SK-N-SH (cell line): Measurements from ENCODE around the gene SOWAHA. TPM values are rescaled to one million over a fixed set of nuclear protein-coding genes. Genes with fewer than 3 reads are reported as not detected.

Experiments
- CTCF ChIA-PET: fragments of 300-600, 350-600 bp; formaldehyde crosslinking; extraction: SDS; loops from one replicate; lab custom pipeline; 2021; lab: Yijun Ruan, JAX
- POLR2A ChIA-PET: fragments of 350-600 bp; sonication (Branson Sonifier 250); formaldehyde crosslinking; extraction: SDS; loops from one replicate; lab custom pipeline; 2020; ENCODE audit warnings: antibody characterized with exemption, inconsistent platforms; lab: Yijun Ruan, JAX
- DNase-seq: peaks from one replicate; pipeline ENCODE4 v3.0.0; 2012
- H2AFZ ChIP-seq: fragments of 200-600 bp; sonication (generic); 2 replicates; pipeline ENCODE4 v1.8.1; 2016; ENCODE audit warnings: antibody characterized with exemption, mild to moderate bottlenecking, low read depth
- H3F3A ChIP-seq: fragments of 200-600 bp; sonication (generic); replicated peaks from 2 replicates; pipeline ENCODE3; 2016; ENCODE audit warnings: antibody characterized with exemption, mild to moderate bottlenecking; ENCODE audit not compliant: insufficient read depth
- H3K27ac ChIP-seq, 2 experiments: fragments of 200-500 bp in 1 of 2; fragments of 200-600 bp in 1 of 2; sonication (Bioruptor generic) in 1 of 2; sonication (generic), shearing (Covaris generic) in 1 of 2; 2 replicates each; pipeline versions ENCODE4 v1.5.1 to v1.6.1; 2014 to 2016; ENCODE audit warnings: low read depth in 2 of 2, inconsistent platforms in 1 of 2, low read length in 1 of 2, mild to moderate bottlenecking in 1 of 2, mixed read lengths in 1 of 2
- H3K27me3 ChIP-seq: fragments of 200-600 bp; sonication (generic), shearing (Covaris generic); 2 replicates; pipeline ENCODE4 v1.6.1; 2016; ENCODE audit warnings: mixed run types; ENCODE audit not compliant: insufficient read depth
- H3K36me3 ChIP-seq, 2 experiments: fragments of 200-500 bp in 1 of 2; fragments of 200-600 bp in 1 of 2; sonication (Bioruptor generic) in 1 of 2; sonication (generic) in 1 of 2; replicated peaks in 1 of 2; 2 replicates each; pipeline versions ENCODE3 to v1.5.1; 2014 to 2016; ENCODE audit warnings: low read length in 1 of 2, mild to moderate bottlenecking in 1 of 2; ENCODE audit not compliant: insufficient read depth in 2 of 2, control insufficient read depth in 1 of 2
- H3K4me1 ChIP-seq, 2 experiments: fragments of 200-500 bp in 1 of 2; fragments of 200-600 bp in 1 of 2; sonication (Bioruptor generic) in 1 of 2; sonication (generic), shearing (Covaris generic) in 1 of 2; 2 replicates each; pipeline versions ENCODE4 v1.5.1 to v1.6.1; 2014 to 2016; ENCODE audit warnings: low read depth in 1 of 2, low read length in 1 of 2, mixed run types in 1 of 2; ENCODE audit not compliant: insufficient read depth in 2 of 2, control insufficient read depth in 1 of 2
- H3K4me2 ChIP-seq: fragments of 200-600 bp; sonication (generic), shearing (Covaris generic); 2 replicates; pipeline ENCODE4 v1.6.1; 2017; ENCODE audit warnings: mixed run types
- H3K4me3 ChIP-seq, 2 experiments: fragments of 200-500 bp in 1 of 2; fragments of 200-600 bp in 1 of 2; sonication (Bioruptor generic) in 1 of 2; sonication (generic), shearing (Covaris generic) in 1 of 2; 2 replicates each; pipeline versions ENCODE4 v1.5.1 to v1.8.1; 2014 to 2016; ENCODE audit warnings: low read depth in 2 of 2, inconsistent platforms in 1 of 2, low read length in 1 of 2, mild to moderate bottlenecking in 1 of 2, mixed read lengths in 1 of 2, moderate library complexity in 1 of 2
- H3K79me2 ChIP-seq: fragments of 200-600 bp; sonication (generic); 2 replicates; pipeline ENCODE4 v1.8.1; 2017; ENCODE audit warnings: mild to moderate bottlenecking; ENCODE audit not compliant: insufficient read depth
- H3K9ac ChIP-seq: fragments of 200-600 bp; sonication (generic); 2 replicates; pipeline ENCODE4 v1.6.1; 2017; ENCODE audit warnings: mixed run types
- H3K9me2 ChIP-seq: fragments of 200-600 bp; sonication (generic); 2 replicates; pipeline ENCODE4 v1.6.1; 2017; ENCODE audit warnings: mixed run types
- H3K9me3 ChIP-seq: fragments of 200-600 bp; sonication (generic); 2 replicates; pipeline ENCODE4 v1.6.1; 2017; ENCODE audit warnings: mixed run types, mild to moderate bottlenecking, moderate library complexity
- H4K20me1 ChIP-seq: fragments of 200-600 bp; sonication (generic); 2 replicates; pipeline ENCODE4 v1.6.1; 2017; ENCODE audit warnings: mild to moderate bottlenecking, mixed run types; ENCODE audit not compliant: insufficient read depth
- ELF1 ChIP-seq: IDR thresholded peaks from 2 replicates; pipeline ENCODE4 v1.4.0; 2012
- FOXM1 ChIP-seq: IDR thresholded peaks from 2 replicates; pipeline ENCODE4 v1.4.0; 2012; ENCODE audit warnings: low read depth, mild to moderate bottlenecking
- IRF3 ChIP-seq: fragments of 150-350 bp; IDR thresholded peaks from 2 replicates; pipeline ENCODE4 v1.6.1; 2016; ENCODE audit warnings: mild to moderate bottlenecking, low read depth, low read length
- JUND ChIP-seq: IDR thresholded peaks from 2 replicates; pipeline ENCODE4 v1.4.0; 2012
- MAX ChIP-seq: IDR thresholded peaks from 2 replicates; pipeline ENCODE4 v1.4.0; 2012; ENCODE audit warnings: low read depth
- NFIC ChIP-seq: IDR thresholded peaks from 2 replicates; pipeline ENCODE4 v1.4.0; 2012; ENCODE audit warnings: borderline replicate concordance
- PBX3 ChIP-seq: IDR thresholded peaks from 2 replicates; pipeline ENCODE4; 2012
- RCOR1 ChIP-seq: fragments of 150-350 bp; IDR thresholded peaks from 2 replicates; pipeline ENCODE4 v1.6.1; 2017; ENCODE audit warnings: antibody characterized with exemption, low read length
- SIN3A ChIP-seq: IDR thresholded peaks from 2 replicates; pipeline ENCODE4 v1.6.1; 2012; ENCODE audit warnings: low read depth, mild to moderate bottlenecking, low read length, moderate library complexity, borderline replicate concordance
- SMC3 ChIP-seq: IDR thresholded peaks from 2 replicates; pipeline ENCODE4 v1.6.1; 2012; ENCODE audit warnings: low read depth, low read length, improper control_type of control experiment
- TAF1 ChIP-seq: IDR thresholded peaks from 2 replicates; pipeline ENCODE4 v1.6.1; 2012; ENCODE audit warnings: low read depth, mild to moderate bottlenecking, low read length, moderate library complexity, borderline replicate concordance
- TCF12 ChIP-seq: IDR thresholded peaks from 2 replicates; pipeline ENCODE4 v1.4.0; 2012
- YY1 ChIP-seq: IDR thresholded peaks from 2 replicates; pipeline ENCODE4 v1.4.0; 2012; ENCODE audit warnings: low read depth, mild to moderate bottlenecking
- WGBS: methylation state at CpG from one replicate; pipeline ENCODE4 v1.1.6; 2017; ENCODE audit warnings: low lambda C conversion rate; 5-methylcytosine and 5-hydroxymethylcytosine counted together
- polyA plus RNA-seq, 3 experiments: library from polyadenylated mRNA; depleted of rRNA; stranded (reverse); fragments of >200 nt; gene quantifications; 2 replicates each; pipeline ENCODE4 v1.2.3, GENCODE V29; 2012

The SOWAHA gene
- polyA plus RNA-seq, 1 of the 3 experiments (the other 2 are of a cell fraction), result 0.30 TPM

GRCh38 chr5:132859889-132860437 is 46.9 kb downstream of the SOWAHA start:
- 66% methylated on average over 2 of the region's 2 CpGs for WGBS

GRCh38 chr5:132860742-132861141 is 47.6 kb downstream of the SOWAHA start:
- H3K9me3 ChIP-seq, result no peaks in the 10 kb centered on the region
- ChIA-PET CTCF (interaction anchor here (0.9 to 2.6 kb wide), 9 partner anchors 11 to 475 kb away, joined by 3 to 15 read pairs (median 4); partner anchors contain the start of genes CCNI2, LEAP2 and SHROOM1), POLR2A (no interaction called here)
- H3K27ac ChIP-seq, result no peak overlapping the region
- H3K4me3 ChIP-seq, result no peak overlapping the region
- no peak for TF ChIP-seq FOXM1
- no peaks in the 10 kb centered on the region for H3K27me3 ChIP-seq
- no peak for DNase-seq
- peaks cover 0 to 5% of the 10 kb centered on the region in 2 experiments; a peak in 2 of 4 replicates for H3K4me1 ChIP-seq
- H2AFZ ChIP-seq, result no peak overlapping the region
- H3K9me2 ChIP-seq, result no peaks in the 10 kb centered on the region
- H4K20me1 ChIP-seq, result no peaks in the 10 kb centered on the region
- H3K9ac ChIP-seq, result no peak overlapping the region
- H3F3A ChIP-seq, result no peaks in the 10 kb centered on the region
- 44% methylated on average over 5 of the region's 5 CpGs for WGBS
- no peak overlapping the region for H3K4me2 ChIP-seq
- H3K36me3 ChIP-seq, result no peaks in the 10 kb centered on the region
- H3K79me2 ChIP-seq, result no peaks in the 10 kb centered on the region

More at GRCh38 chr5:132859889-132860437, 46.9 kb downstream of the SOWAHA start:
- ChIA-PET POLR2A (no interaction called here), CTCF (interaction anchor here (1.5 to 2.6 kb wide), 4 partner anchors 10 to 40 kb away, joined by 3 to 15 read pairs (median 6); partner anchors contain the start of gene SHROOM1)
- no peak overlapping the region for H3K4me2 ChIP-seq
- H3K4me3 ChIP-seq, result no peak overlapping the region
- H3K9ac ChIP-seq, result no peak overlapping the region
- DNase-seq, result no peak
- H3K9me2 ChIP-seq, result no peaks in the 10 kb centered on the region
- TF ChIP-seq ELF1 (no peak), TAF1 (no peak), SIN3A (no peak), SMC3 (no peak), PBX3 (no peak), NFIC (no peak), IRF3 (no peak), JUND (no peak), FOXM1 (no peak), RCOR1 (no peak), YY1 (no peak), MAX (no peak), TCF12 (no peak)
- H3K27ac ChIP-seq, result no peak overlapping the region
- no peaks in the 10 kb centered on the region for H3K27me3 ChIP-seq
- no peaks in the 10 kb centered on the region for H3K79me2 ChIP-seq
- no peak overlapping the region for H2AFZ ChIP-seq
- no peaks in the 10 kb centered on the region for H3K9me3 ChIP-seq
- H3K4me1 ChIP-seq, result no peaks in the 10 kb centered on the region
- H4K20me1 ChIP-seq, result no peaks in the 10 kb centered on the region
- H3K36me3 ChIP-seq, result no peaks in the 10 kb centered on the region
- H3F3A ChIP-seq, result no peaks in the 10 kb centered on the region
